Measurements from ENCODE around the gene CFAP70.

The CFAP70 gene

GRCh38 chr10:73306171-73306708 is 52.4 kb downstream of the CFAP70 start:
- H3K27ac ChIP-seq, result no peak overlapping the region

DNA sequence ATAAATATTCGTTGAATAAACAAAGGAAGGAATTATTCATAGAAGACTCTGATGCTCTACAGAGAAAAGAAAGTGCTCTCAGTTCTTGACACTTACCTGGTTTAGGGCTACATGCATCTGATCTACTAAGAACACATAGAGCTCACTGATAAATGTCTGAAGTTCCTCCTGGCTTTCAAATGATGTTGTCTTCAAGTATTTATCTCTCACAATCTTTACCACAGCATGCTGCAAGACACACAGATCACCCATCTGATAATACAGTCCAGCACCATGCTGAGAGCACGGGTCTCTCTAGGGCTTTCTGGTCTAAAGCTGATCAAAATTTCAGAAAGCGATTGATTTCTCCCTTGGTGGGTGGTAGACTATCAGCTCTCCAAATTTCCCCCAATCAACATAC is 61.7 kb downstream of the CFAP70 start:
- TF ChIP-seq, protein P1, sequence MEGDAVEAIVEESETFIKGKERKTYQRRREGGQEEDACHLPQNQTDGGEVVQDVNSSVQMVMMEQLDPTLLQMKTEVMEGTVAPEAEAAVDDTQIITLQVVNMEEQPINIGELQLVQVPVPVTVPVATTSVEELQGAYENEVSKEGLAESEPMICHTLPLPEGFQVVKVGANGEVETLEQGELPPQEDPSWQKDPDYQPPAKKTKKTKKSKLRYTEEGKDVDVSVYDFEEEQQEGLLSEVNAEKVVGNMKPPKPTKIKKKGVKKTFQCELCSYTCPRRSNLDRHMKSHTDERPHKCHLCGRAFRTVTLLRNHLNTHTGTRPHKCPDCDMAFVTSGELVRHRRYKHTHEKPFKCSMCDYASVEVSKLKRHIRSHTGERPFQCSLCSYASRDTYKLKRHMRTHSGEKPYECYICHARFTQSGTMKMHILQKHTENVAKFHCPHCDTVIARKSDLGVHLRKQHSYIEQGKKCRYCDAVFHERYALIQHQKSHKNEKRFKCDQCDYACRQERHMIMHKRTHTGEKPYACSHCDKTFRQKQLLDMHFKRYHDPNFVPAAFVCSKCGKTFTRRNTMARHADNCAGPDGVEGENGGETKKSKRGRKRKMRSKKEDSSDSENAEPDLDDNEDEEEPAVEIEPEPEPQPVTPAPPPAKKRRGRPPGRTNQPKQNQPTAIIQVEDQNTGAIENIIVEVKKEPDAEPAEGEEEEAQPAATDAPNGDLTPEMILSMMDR (conservative IDR thresholded peaks at IDR 0.05), result no peak

More at GRCh38 chr10:73306171-73306708, 52.4 kb downstream of the CFAP70 start:
- TF ChIP-seq, protein P1 (conservative IDR thresholded peaks at IDR 0.05), result no peak

GRCh38 chr10:73293461-73293860 is 65.2 kb downstream of the CFAP70 start:
- TF ChIP-seq, protein P1 (conservative IDR thresholded peaks at IDR 0.05), result no peak

More for the DNA sequence above, 61.7 kb downstream of the CFAP70 start:
- no peak overlapping the region for H3K27ac ChIP-seq

DNA sequence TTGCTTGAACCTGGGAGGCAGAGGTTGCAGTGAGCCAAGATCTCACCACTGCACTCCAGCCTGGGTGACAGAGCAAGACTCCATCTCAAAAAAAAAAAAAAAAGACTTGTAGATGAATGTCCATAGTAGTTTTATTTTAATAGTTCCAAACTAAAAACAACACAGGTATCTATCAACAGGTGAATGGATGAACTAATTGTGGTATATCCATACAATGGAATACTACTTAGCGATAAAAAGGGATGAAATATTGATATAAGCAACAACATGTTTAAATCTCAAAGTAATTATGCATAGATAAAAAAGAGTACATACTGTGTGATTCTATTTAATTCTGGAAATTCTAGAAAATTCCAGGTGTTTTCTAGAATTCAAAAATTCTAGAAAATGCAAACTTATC is 68.7 kb downstream of the CFAP70 start:
- TF ChIP-seq, protein P1 (conservative IDR thresholded peaks at IDR 0.05), result no peak
- no peak overlapping the region for H3K27ac ChIP-seq

More at GRCh38 chr10:73293461-73293860, 65.2 kb downstream of the CFAP70 start:
- H3K27ac ChIP-seq, result no peak overlapping the region

- TF ChIP-seq, protein P1 (conservative IDR thresholded peaks at IDR 0.05), result no peak
- no peak overlapping the region for H3K27ac ChIP-seq
These were observed 71.2 kb downstream of the CFAP70 start for GRCh38 chr10:73287441-73287840.

GRCh38 chr10:73281097-73281496 is 77.6 kb downstream of the CFAP70 start:
- TF ChIP-seq, protein P1 (conservative IDR thresholded peaks at IDR 0.05), result no peak
- no peak overlapping the region for H3K27ac ChIP-seq

DNA sequence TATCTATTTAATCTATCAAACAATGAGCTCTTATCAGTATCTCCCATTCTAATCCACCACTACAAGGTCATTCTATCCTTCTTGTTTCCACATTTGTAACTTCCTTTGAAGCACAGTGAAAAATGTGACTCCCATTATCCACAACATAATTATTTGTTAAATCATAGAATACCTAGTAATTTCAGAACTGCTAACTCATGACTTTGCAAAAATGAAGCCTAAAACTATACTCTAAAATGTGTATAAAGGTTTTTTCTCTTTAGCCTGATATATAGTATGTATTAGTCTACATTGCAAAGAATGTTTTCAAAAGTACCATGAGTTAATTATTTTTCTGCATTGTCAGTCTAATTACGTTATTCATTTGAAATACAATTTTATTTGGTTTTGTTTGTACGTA is 94.2 kb downstream of the CFAP70 start:
- TF ChIP-seq, protein P1 (conservative IDR thresholded peaks at IDR 0.05), result no peak
- peak overlapping the region; percentile 63 for H3K27ac ChIP-seq
